K562 (cell line): ENCODE measurements around the gene SEC16A. TPM values are rescaled to one million over a fixed set of nuclear protein-coding genes. Genes with fewer than 3 reads are reported as not detected.

Experiments
- NFIX ChIP-seq: fragments of 250-450 bp; sonication (Bioruptor Pico); IDR thresholded peaks from 2 replicates; pipeline ENCODE4 v1.4.0; 2020; ENCODE audit warnings: low read depth, mild to moderate bottlenecking, moderate library complexity
- ZNF407 ChIP-seq: fragments of 450-650 bp; IDR thresholded peaks from 2 replicates; pipeline ENCODE4 v1.6.1; 2016; ENCODE audit warnings: low read depth
- polyA plus RNA-seq, 8 experiments: library from polyadenylated mRNA; depleted of rRNA in 4 of 8; stranded (reverse) in 5 of 8; unstranded in 3 of 8; fragments of >200 nt; fragmentation: Nextera tagmentation in 2 of 8; fragmentation: Illumina TruSeq in 1 of 8; extraction: Ambion mirVana in 2 of 8; extraction: Trizol in 1 of 8; gene quantifications; 2 replicates each; pipeline versions ENCODE4 v1.2.1 to v1.2.3, GENCODE V29; 2011 to 2014; ENCODE audit warnings: inconsistent platforms in 1 of 8, missing spikeins in 1 of 8
- total RNA-seq, 7 experiments: library from RNA; depleted of rRNA in 6 of 7; stranded (reverse); fragments of >200 nt in 6 of 7; fragmentation: Illumina TruSeq in 2 of 7; extraction: Trizol in 2 of 7; gene quantifications; 2 replicates each; pipeline versions ENCODE4 v1.2.1 to v1.2.3, GENCODE V29; 2011 to 2021; ENCODE audit warnings: low replicate concordance in 1 of 7
- TF ChIP-seq, protein P1 (sequence below): IDR thresholded peaks from 2 replicates; pipeline ENCODE4 v1.6.1; 2011; ENCODE audit warnings: borderline replicate concordance, low read depth, mild to moderate bottlenecking, moderate library complexity, low read length; ENCODE audit not compliant: insufficient read depth, poor library complexity, severe bottlenecking

The SEC16A gene
- total and polyA plus RNA-seq, 9 of the 15 experiments (the other 6 are each of a cell fraction or from before 2014, with no cell fraction given): 8.3 to 62.8 (median 14.0) TPM

DNA sequence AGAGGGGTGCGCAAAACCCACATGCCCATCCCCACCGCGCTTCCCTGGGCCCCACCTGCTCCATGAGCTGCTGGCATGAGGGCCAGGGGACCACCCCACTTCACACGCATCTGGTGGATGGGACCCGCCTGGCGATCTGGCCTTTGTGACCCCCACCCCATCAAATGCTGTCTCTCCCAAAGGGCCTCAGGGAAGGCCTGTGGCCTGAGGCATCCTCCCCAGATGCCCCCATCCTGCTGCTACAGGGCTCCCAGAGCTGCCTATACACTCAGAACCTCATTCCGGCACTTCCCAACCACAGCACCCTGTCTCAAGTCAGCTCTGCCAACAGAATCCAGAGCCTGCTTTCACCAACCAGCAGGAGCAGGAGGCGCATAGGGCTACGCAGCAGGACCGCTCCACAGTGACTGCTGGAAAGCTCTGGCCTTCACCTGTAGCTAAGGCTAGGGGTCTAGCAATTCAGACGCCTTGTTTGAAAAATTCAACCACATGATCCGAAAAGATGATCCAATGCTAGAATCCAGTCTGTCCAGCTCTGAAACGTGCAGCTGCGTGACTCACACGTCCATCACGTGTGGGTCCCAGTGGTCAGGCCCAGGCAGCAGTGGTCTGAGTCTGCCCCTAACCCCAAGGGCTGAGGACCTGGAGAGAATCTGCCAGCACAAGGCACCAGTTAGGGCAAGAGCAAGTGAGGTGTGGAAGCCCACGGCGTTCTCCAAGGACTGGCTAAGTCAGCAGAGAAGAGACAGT is 81.5 kb downstream of the SEC16A start (continued):
- TF ChIP-seq ZNF407: no peak
- TF ChIP-seq, protein P1, sequence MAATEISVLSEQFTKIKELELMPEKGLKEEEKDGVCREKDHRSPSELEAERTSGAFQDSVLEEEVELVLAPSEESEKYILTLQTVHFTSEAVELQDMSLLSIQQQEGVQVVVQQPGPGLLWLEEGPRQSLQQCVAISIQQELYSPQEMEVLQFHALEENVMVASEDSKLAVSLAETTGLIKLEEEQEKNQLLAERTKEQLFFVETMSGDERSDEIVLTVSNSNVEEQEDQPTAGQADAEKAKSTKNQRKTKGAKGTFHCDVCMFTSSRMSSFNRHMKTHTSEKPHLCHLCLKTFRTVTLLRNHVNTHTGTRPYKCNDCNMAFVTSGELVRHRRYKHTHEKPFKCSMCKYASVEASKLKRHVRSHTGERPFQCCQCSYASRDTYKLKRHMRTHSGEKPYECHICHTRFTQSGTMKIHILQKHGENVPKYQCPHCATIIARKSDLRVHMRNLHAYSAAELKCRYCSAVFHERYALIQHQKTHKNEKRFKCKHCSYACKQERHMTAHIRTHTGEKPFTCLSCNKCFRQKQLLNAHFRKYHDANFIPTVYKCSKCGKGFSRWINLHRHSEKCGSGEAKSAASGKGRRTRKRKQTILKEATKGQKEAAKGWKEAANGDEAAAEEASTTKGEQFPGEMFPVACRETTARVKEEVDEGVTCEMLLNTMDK: no peak
- no peak for TF ChIP-seq NFIX (CRISPR knock-in tag)
- TF ChIP-seq, all 486 proteins: peak for 3
